Measurements from ENCODE around the gene CHRM5.

The CHRM5 gene

GRCh38 chr15:33968224-33968623 is at the start of gene CHRM5:
CHRM5 (plus strand) TSS chr15:33968497; CDS start chr15:34062718, 94,221 bp downstream.
- peak; percentile 99 for DNase-seq

- DNase-seq = no peak
Observed at GRCh38 chr15:33923446-33923845, 44.9 kb upstream of the CHRM5 start.

GRCh38 chr15:33926260-33926659 is 42.0 kb upstream of the CHRM5 start:
- DNase-seq = no peak

GRCh38 chr15:33932734-33933133 is 35.6 kb upstream of the CHRM5 start:
- DNase-seq = no peak

- no peak for DNase-seq
Observed at GRCh38 chr15:33934396-33934795, 33.9 kb upstream of the CHRM5 start.

- DNase-seq = no peak
Observed at GRCh38 chr15:33934921-33935320, 33.4 kb upstream of the CHRM5 start.

GRCh38 chr15:33941279-33942063 is 26.8 kb upstream of the CHRM5 start:
- no peak for DNase-seq

- no peak for DNase-seq
Observed at GRCh38 chr15:33946152-33946551, 22.1 kb upstream of the CHRM5 start.

- DNase-seq = peak; percentile 84
Observed at GRCh38 chr15:33955945-33956344, 12.4 kb upstream of the CHRM5 start.

GRCh38 chr15:33956397-33956796 is 11.9 kb upstream of the CHRM5 start:
- no peak for DNase-seq

GRCh38 chr15:33959844-33960548 is 8.3 kb upstream of the CHRM5 start:
- no peak for DNase-seq

GRCh38 chr15:33960549-33960935 is 7.8 kb upstream of the CHRM5 start:
- DNase-seq = no peak

- DNase-seq = no peak
Observed at GRCh38 chr15:33963831-33964664, 4.2 kb upstream of the CHRM5 start.

GRCh38 chr15:33964665-33965040 is 3.6 kb upstream of the CHRM5 start:
- no peak for DNase-seq

GRCh38 chr15:33968821-33969220 is 524 bp downstream of the CHRM5 start:
- no peak for DNase-seq

GRCh38 chr15:33971811-33972210 is 3.5 kb downstream of the CHRM5 start:
- DNase-seq = no peak

- no peak for DNase-seq
Observed at GRCh38 chr15:33975022-33975565, 6.8 kb downstream of the CHRM5 start.

GRCh38 chr15:33980159-33980558 is 11.9 kb downstream of the CHRM5 start:
- no peak for DNase-seq

- no peak for DNase-seq
Observed at GRCh38 chr15:33982516-33982915, 14.2 kb downstream of the CHRM5 start.

- no peak for DNase-seq
Observed at GRCh38 chr15:33985287-33985686, 17.0 kb downstream of the CHRM5 start.

- DNase-seq = no peak
Observed at GRCh38 chr15:33985751-33986150, 17.5 kb downstream of the CHRM5 start.

- DNase-seq = no peak
Observed at GRCh38 chr15:33987444-33987843, 19.1 kb downstream of the CHRM5 start.

- no peak for DNase-seq
Observed at GRCh38 chr15:33988384-33988783, 20.1 kb downstream of the CHRM5 start.

Measured in SHP77 treated with DMSO at 0.1 percent for 48 hours (cell line).